ENCODE data around the gene G0S2. TPM values are rescaled to one million over a fixed set of nuclear protein-coding genes. Genes with fewer than 3 reads are reported as not detected.

Gene G0S2
- total and polyA plus RNA-seq, 9 of the 15 experiments (the other 6 are each of a cell fraction or from before 2014, with no cell fraction given) = 0.18 to 65.6 (median 11.4) TPM

DNA sequence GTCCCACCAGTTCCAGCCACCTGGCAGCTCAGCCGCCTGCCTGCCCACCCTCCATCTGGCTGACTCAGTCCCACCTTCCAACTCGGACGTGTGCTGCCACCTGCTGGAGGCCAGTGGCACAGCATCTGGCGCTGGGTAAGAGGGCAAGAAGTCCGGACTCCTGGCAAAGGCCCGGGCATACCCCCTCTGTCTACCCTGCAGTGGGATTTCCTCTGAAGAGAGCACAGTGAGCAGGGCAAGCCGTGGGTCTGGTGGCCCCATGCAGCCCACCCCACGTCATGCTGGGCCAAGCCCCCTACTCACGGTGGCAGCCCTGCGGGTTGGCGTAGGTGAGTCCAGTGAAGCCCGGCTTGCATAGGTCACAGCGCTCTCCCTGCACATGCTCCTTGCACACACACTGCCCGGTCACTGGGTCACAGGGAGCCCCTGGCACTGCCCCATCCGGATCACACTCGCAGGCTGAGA is 47.4 kb upstream of the G0S2 start (continued):
- no peak for TF ChIP-seq AFF1 (IDR thresholded peaks at IDR 0.05; ENCODE audit: low read depth in 1 of 2, partially characterized antibody in 2 of 2)
- no peak for TF ChIP-seq ZNF780A (CRISPR knock-in tag; IDR thresholded peaks at IDR 0.05)
- TF ChIP-seq, protein P1, sequence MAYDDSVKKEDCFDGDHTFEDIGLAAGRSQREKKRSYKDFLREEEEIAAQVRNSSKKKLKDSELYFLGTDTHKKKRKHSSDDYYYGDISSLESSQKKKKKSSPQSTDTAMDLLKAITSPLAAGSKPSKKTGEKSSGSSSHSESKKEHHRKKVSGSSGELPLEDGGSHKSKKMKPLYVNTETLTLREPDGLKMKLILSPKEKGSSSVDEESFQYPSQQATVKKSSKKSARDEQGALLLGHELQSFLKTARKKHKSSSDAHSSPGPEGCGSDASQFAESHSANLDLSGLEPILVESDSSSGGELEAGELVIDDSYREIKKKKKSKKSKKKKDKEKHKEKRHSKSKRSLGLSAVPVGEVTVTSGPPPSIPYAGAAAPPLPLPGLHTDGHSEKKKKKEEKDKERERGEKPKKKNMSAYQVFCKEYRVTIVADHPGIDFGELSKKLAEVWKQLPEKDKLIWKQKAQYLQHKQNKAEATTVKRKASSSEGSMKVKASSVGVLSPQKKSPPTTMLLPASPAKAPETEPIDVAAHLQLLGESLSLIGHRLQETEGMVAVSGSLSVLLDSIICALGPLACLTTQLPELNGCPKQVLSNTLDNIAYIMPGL (CRISPR knock-in tag; IDR thresholded peaks at IDR 0.05) = no peak
- no peak for TF ChIP-seq NONO (IDR thresholded peaks at IDR 0.05; ENCODE audit: low read depth in 2 of 2, low read length in 1 of 2)
- no peak for TF ChIP-seq DIDO1 (tag; IDR thresholded peaks at IDR 0.05; ENCODE audit: low read depth)
- TF ChIP-seq LARP7 (IDR thresholded peaks at IDR 0.05) = no peak
- no peak for TF ChIP-seq PHF8 (IDR thresholded peaks at IDR 0.05; ENCODE audit: borderline replicate concordance, low read length)
- TF ChIP-seq SRSF7 (optimal IDR thresholded peaks at IDR 0.05; ENCODE audit: low read depth, low read length) = no peak
- no peak for TF ChIP-seq EGR1 (conservative IDR thresholded peaks at IDR 0.05)
- peak; percentile 61 for TF ChIP-seq RB1 (IDR thresholded peaks at IDR 0.05; ENCODE audit: low read depth)
- peak; percentile 60 for TF ChIP-seq ATF3 (IDR thresholded peaks at IDR 0.05)
- TF ChIP-seq ATF3 (CRISPR knock-in tag; conservative IDR thresholded peaks at IDR 0.05) = no peak
- TF ChIP-seq MYNN (IDR thresholded peaks at IDR 0.05) = 0 out of 2 replicates have a peak, but pooled peaks have one; percentile 35
- no peak for TF ChIP-seq MYNN (CRISPR knock-in tag; IDR thresholded peaks at IDR 0.05)
- no peak for TF ChIP-seq ZNF324 (CRISPR knock-in tag; IDR thresholded peaks at IDR 0.05)
- TF ChIP-seq RUNX1 (IDR thresholded peaks at IDR 0.05; ENCODE audit: low read depth) = no peak
- TF ChIP-seq, protein P2, sequence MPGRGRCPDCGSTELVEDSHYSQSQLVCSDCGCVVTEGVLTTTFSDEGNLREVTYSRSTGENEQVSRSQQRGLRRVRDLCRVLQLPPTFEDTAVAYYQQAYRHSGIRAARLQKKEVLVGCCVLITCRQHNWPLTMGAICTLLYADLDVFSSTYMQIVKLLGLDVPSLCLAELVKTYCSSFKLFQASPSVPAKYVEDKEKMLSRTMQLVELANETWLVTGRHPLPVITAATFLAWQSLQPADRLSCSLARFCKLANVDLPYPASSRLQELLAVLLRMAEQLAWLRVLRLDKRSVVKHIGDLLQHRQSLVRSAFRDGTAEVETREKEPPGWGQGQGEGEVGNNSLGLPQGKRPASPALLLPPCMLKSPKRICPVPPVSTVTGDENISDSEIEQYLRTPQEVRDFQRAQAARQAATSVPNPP (IDR thresholded peaks at IDR 0.05; ENCODE audit: borderline replicate concordance, insufficient read depth, insufficient read length) = no peak
- TF ChIP-seq TFAP4 (CRISPR knock-in tag; IDR thresholded peaks at IDR 0.05; ENCODE audit: borderline replicate concordance) = peak; percentile 70; the same call in 1 of the 2 replicates

All from K562 (cell line).